Measurements from ENCODE around the gene RPRD2. TPM values are rescaled to one million over a fixed set of nuclear protein-coding genes. Genes with fewer than 3 reads are reported as not detected.

Gene RPRD2
- total and polyA plus RNA-seq, 9 of the 15 experiments (the other 6 are each of a cell fraction or from before 2014, with no cell fraction given): 1.5 to 21.6 (median 7.7) TPM

DNA sequence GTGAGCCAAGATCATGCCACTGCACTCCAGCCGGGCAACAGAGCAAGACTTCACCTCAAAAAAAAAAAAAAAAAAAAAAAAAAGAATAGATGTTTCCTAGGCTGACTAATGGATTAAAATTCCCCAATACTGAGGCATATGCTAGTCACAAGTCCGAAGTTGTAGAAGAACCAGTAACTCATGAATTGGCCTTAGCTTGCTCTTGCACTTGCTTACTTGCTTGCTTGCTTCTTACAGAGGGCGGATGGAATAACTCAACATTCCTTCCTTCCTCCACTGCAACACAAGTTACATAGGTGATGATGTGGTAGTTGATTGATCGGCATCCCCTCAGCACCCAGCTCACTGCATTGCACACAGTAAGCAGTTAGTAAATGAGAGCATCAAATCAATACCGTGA is 120.5 kb downstream of the RPRD2 start:
- ChIA-PET POLR2A (interaction anchor here (1.1 kb wide), 1 partner anchor 10 kb away, joined by 4 read pairs; no protein-coding TSS in a partner anchor), CTCF (ENCODE audit: low intra/inter-chr PET ratio) (interaction anchor here (0.7 to 1.4 kb wide), 4 partner anchors 24 to 329 kb away, joined by 3 to 5 read pairs (median 4); no protein-coding TSS in a partner anchor)
- 71% methylated on average over 5 of the region's 5 CpGs for WGBS (ENCODE audit: insufficient coverage, low coverage, missing lambda C conversion rate)
- no TSS peak for BruUV-seq (replicated peaks)
- DNase-seq (ENCODE audit: extremely low read depth in 1 of 4, low spot score in 3 of 4) (no peak), ATAC-seq (no peak), FAIRE-seq (no peak)
- Histone ChIP-seq H3K36me3 (ENCODE audit: control insufficient read depth, insufficient read depth, low read length) (peaks cover 8% of the 10 kb centered on the region), H2AFZ (ENCODE audit: low read depth, low read length) (no peak overlapping the region), H3K9ac (ENCODE audit: insufficient read depth in 1 of 2, low read depth in 2 of 2, low read length in 2 of 2) (no peak overlapping the region), H3K27me3 (ENCODE audit: control insufficient read depth in 2 of 2, insufficient read depth in 2 of 2, low read length in 2 of 2) (no peaks in the 10 kb centered on the region), H3K9me1 (ENCODE audit: control insufficient read depth, insufficient read depth, low read length) (no peaks in the 10 kb centered on the region), H3K27ac (ENCODE audit: extremely low read depth, low read depth, low read length) (no peak overlapping the region), H3K4me1 (replicated peaks in 1 of 2; ENCODE audit: control insufficient read depth in 2 of 2, insufficient read depth in 2 of 2, low read length in 2 of 2) (peaks cover 3 to 10% of the 10 kb centered on the region in 2 experiments; a peak in 3 of 5 replicates), H3K9me3 (replicated peaks; ENCODE audit: control insufficient read depth, insufficient read depth, low read depth, low read length) (no peaks in the 10 kb centered on the region), H3K4me2 (ENCODE audit: insufficient read depth, low read length) (no peak overlapping the region), H3K79me2 (ENCODE audit: control insufficient read depth, insufficient read depth, low read length) (peaks cover 18% of the 10 kb centered on the region), H4K20me1 (replicated peaks; ENCODE audit: control insufficient read depth, insufficient read depth, low read length) (no peaks in the 10 kb centered on the region), H3K4me3 (no peak overlapping the region)
- intact Hi-C loops (cut with micrococcal nuclease): loop anchor here (10.0 kb wide), 1 partner anchor 140 kb away; the partner anchor contains the start of gene ENSA
- in situ Hi-C loops (cut with MboI): no loop called here
- no peak for TF ChIP-seq BHLHE40 (IDR thresholded peaks at IDR 0.05; ENCODE audit: low read length)
- TF ChIP-seq, protein P1, sequence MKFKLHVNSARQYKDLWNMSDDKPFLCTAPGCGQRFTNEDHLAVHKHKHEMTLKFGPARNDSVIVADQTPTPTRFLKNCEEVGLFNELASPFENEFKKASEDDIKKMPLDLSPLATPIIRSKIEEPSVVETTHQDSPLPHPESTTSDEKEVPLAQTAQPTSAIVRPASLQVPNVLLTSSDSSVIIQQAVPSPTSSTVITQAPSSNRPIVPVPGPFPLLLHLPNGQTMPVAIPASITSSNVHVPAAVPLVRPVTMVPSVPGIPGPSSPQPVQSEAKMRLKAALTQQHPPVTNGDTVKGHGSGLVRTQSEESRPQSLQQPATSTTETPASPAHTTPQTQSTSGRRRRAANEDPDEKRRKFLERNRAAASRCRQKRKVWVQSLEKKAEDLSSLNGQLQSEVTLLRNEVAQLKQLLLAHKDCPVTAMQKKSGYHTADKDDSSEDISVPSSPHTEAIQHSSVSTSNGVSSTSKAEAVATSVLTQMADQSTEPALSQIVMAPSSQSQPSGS (CRISPR knock-in tag; IDR thresholded peaks at IDR 0.05): no peak
- TF ChIP-seq, protein P2, sequence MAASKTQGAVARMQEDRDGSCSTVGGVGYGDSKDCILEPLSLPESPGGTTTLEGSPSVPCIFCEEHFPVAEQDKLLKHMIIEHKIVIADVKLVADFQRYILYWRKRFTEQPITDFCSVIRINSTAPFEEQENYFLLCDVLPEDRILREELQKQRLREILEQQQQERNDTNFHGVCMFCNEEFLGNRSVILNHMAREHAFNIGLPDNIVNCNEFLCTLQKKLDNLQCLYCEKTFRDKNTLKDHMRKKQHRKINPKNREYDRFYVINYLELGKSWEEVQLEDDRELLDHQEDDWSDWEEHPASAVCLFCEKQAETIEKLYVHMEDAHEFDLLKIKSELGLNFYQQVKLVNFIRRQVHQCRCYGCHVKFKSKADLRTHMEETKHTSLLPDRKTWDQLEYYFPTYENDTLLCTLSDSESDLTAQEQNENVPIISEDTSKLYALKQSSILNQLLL (CRISPR knock-in tag; IDR thresholded peaks at IDR 0.05; ENCODE audit: borderline replicate concordance): no peak
- no peak for TF ChIP-seq ZNF436 (CRISPR knock-in tag; IDR thresholded peaks at IDR 0.05)
- no peak for TF ChIP-seq BCOR (IDR thresholded peaks at IDR 0.05)
- TF ChIP-seq XRCC4 (IDR thresholded peaks at IDR 0.05; ENCODE audit: extremely low read depth, insufficient read depth, insufficient read length): no peak
- TF ChIP-seq BDP1 (IDR thresholded peaks at IDR 0.05; ENCODE audit: insufficient read depth, insufficient read length): no peak
- no peak for TF ChIP-seq ZNF184 (CRISPR knock-in tag; IDR thresholded peaks at IDR 0.05)
- no peak for TF ChIP-seq ZNF589 (CRISPR knock-in tag; IDR thresholded peaks at IDR 0.05; ENCODE audit: low read depth)
- TF ChIP-seq RBM39 (optimal IDR thresholded peaks at IDR 0.05; ENCODE audit: low read depth, low read length): no peak
- no peak for TF ChIP-seq ZSCAN32 (CRISPR knock-in tag; IDR thresholded peaks at IDR 0.05)
- TF ChIP-seq, protein P3, sequence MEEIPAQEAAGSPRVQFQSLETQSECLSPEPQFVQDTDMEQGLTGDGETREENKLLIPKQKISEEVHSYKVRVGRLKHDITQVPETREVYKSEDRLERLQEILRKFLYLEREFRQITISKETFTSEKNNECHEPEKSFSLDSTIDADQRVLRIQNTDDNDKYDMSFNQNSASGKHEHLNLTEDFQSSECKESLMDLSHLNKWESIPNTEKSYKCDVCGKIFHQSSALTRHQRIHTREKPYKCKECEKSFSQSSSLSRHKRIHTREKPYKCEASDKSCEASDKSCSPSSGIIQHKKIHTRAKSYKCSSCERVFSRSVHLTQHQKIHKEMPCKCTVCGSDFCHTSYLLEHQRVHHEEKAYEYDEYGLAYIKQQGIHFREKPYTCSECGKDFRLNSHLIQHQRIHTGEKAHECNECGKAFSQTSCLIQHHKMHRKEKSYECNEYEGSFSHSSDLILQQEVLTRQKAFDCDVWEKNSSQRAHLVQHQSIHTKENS (CRISPR knock-in tag; IDR thresholded peaks at IDR 0.05): no peak
- TF ChIP-seq, protein P4, sequence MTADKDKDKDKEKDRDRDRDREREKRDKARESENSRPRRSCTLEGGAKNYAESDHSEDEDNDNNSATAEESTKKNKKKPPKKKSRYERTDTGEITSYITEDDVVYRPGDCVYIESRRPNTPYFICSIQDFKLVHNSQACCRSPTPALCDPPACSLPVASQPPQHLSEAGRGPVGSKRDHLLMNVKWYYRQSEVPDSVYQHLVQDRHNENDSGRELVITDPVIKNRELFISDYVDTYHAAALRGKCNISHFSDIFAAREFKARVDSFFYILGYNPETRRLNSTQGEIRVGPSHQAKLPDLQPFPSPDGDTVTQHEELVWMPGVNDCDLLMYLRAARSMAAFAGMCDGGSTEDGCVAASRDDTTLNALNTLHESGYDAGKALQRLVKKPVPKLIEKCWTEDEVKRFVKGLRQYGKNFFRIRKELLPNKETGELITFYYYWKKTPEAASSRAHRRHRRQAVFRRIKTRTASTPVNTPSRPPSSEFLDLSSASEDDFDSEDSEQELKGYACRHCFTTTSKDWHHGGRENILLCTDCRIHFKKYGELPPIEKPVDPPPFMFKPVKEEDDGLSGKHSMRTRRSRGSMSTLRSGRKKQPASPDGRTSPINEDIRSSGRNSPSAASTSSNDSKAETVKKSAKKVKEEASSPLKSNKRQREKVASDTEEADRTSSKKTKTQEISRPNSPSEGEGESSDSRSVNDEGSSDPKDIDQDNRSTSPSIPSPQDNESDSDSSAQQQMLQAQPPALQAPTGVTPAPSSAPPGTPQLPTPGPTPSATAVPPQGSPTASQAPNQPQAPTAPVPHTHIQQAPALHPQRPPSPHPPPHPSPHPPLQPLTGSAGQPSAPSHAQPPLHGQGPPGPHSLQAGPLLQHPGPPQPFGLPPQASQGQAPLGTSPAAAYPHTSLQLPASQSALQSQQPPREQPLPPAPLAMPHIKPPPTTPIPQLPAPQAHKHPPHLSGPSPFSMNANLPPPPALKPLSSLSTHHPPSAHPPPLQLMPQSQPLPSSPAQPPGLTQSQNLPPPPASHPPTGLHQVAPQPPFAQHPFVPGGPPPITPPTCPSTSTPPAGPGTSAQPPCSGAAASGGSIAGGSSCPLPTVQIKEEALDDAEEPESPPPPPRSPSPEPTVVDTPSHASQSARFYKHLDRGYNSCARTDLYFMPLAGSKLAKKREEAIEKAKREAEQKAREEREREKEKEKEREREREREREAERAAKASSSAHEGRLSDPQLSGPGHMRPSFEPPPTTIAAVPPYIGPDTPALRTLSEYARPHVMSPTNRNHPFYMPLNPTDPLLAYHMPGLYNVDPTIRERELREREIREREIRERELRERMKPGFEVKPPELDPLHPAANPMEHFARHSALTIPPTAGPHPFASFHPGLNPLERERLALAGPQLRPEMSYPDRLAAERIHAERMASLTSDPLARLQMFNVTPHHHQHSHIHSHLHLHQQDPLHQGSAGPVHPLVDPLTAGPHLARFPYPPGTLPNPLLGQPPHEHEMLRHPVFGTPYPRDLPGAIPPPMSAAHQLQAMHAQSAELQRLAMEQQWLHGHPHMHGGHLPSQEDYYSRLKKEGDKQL (CRISPR knock-in tag; IDR thresholded peaks at IDR 0.05; ENCODE audit: borderline replicate concordance): no peak
- TF ChIP-seq KHSRP (IDR thresholded peaks at IDR 0.05): no peak
- no peak for TF ChIP-seq ZNF23 (CRISPR knock-in tag; IDR thresholded peaks at IDR 0.05)
